Urothelium cell line (cell line): ENCODE results near the gene FSD1.
"Not testable (repeated sequence)": the region's sequence is repeated elsewhere in the genome, so short reads cannot be mapped to it uniquely, and the experiment has no call there.

Source experiments
- DNase-seq: peaks from one replicate; pipeline ENCODE4 v3.0.0; 2011; ENCODE audit warnings: low spot score, mixed read lengths
- FAIRE-seq: peaks from 2 replicates; lab custom pipeline; 2011; peaks lifted over from hg19 to GRCh38; lab: Jason Lieb, UNC

FSD1 gene

DNA sequence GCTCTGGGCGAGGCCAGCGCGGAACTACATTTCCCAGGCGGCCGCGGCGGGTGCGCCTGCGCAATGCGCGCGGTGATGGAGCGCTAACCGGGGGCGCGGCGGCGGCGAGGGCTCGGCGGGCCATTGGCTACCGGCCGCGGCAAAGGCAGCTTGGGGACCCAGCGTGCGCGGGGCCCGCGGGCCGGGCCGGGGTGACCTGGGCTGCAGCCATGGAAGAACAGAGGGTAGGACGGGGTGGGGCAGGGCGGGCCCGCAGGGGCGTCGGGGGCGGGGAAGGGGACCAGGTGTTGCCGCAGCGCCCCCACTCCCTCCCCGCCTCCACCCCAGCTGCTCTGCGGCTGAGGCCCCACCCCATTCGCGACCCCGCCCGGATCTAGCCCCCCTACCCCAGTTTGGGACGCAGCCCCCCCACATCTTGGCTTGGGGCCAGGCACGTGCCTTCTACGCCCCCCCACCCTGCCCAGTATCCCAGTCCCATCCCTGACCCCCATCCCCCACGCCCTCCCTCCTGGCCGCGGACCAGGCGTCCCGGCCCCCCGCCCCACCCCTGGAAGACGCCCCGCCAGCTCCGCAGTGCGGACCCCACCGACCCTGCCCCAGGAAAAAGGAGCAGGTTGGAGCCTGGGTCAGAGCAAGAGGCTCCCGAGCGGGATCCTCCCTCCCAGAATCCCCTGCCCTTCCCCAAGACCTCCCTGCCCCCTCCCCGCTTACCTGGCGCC is at the start of gene FSD1:
Gene FSD1 (plus strand): TSS at position 61 of the 719 bp plus-strand sequence. CDS start 149 bp downstream, at position 210.
- FAIRE-seq (no peak), DNase-seq (peak; percentile 92)

GRCh38 chr19:4256563-4256962 is 47.8 kb upstream of the FSD1 start:
- FAIRE-seq (no peak), DNase-seq (no peak)

DNA sequence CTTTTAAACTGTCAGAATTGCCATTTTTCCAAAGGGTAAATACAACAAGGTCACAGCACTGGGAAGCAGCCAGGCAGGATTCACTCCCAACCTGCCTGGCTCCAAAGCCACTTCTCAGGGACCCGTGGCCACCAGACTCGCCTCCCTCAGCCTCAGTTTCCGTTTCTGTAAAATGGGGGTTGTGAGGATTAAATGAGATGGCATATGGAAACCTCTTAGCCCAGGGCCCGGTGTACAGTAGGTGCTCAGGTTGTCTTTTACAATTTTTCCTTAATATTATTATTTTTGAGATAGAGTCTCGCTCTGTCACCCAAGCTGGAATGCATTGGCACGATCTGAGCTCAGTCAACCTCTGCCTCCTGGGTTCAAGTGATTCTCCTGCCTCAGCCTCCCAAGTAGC is 47.4 kb upstream of the FSD1 start:
- no peak for FAIRE-seq
- DNase-seq = no peak

DNA sequence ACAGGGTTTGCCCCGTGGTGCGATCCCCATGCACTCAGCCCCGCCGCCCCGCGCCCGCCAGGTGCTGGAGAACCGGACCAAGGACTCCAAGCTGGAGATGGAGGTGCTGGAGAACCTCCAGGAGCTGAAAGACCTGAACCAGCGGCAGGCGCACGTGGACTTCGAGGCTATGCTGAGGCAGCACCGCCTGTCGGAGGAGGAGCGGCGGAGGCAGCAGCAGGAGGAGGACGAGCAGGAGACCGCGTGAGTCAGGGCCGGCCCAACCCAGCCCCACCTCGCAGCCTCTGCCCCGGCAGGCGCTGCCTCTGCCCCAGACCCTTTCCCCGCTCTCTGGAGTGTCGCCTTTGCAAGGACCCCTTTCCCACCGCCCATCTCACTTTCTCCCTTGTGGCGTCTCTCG is 46.2 kb upstream of the FSD1 start:
- FAIRE-seq (no peak), DNase-seq (no peak)

DNA sequence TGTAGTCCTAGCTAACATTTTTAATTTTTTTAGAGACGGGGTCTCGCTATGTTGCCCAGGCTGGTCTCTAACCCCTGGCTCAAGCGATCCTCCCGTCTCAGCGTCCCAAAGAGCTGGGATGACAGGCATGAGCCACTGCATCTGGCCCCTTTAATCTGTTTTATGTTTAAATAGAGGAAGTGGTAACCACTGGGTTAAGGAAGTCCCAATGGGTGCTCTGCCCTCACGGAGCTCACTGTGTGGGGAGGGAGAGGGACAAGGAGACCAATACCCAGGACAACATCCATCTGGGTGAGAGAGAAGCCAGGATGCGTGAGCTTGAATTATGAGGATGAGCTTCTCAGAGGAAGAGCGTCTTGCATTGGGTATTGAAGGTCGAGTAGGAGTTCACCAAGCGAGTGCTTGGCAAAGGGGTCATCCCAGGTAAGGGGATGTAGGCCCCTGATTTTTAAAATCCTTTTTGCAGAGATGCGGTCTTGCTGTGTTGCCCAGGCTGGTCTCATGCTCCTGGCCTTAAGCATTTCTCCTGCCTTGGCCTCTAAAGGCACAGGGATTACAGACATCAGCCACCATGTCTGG is 43.7 kb upstream of the FSD1 start:
- DNase-seq (no peak), FAIRE-seq (no peak)

DNA sequence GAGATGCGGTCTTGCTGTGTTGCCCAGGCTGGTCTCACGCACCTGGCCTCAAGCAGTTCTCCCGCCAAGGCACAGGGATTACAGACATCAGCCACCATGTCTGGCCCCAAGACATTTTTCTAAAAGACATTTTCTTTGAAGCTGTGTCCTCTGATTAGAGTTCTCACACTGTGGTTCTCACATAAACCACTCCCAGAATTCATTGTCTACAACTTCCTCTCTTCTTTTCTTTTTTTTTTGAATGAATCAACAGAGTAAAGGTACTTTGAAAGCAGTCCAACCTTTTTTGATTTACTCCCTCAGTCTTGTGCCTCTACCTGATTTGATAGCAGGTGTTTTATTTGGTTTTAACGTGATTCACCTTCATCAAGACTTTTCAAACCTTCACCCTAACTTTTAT is 39.6 kb upstream of the FSD1 start:
- no peak for FAIRE-seq

DNA sequence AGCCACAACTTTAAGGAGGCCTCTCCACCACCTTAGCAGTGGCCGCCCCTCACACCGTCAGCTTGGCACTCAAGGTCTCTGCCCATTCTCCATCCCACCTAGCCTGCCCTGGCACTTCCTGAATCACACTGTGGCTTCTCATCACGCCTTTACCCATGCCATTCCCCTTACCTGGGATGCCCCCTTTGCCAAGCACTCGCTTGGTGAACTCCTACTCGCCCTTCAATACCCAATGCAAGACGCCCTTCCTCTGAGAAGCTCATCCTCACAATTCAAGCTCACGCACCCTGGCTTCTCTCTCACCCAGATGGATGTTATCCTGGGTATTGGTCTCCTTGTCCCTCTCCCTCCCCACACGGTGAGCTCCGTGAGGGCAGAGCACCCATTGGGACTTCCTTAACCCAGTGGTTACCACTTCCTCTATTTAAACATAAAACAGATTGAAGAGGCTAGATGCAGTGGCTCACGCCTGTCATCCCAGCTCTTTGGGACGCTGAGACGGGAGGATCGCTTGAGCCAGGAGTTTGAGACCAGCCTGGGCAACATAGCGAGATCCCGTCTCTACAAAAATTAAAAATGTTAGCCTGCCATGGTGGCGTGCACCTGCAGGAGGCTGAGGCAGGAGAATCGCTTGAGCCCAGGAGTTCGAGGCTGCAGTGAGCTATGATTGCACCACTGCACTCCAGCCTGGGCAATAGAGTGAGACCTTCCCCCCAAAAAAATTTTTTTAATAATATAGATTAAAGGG is 38.0 kb upstream of the FSD1 start:
- FAIRE-seq (no peak), DNase-seq (no peak)

More for the DNA sequence above, 39.6 kb upstream of the FSD1 start:
- DNase-seq = no peak

GRCh38 chr19:4267101-4267900 is 37.1 kb upstream of the FSD1 start:
- FAIRE-seq (no peak), DNase-seq (peak; percentile 49)

GRCh38 chr19:4267901-4268815 is 36.2 kb upstream of the FSD1 start:
- DNase-seq (no peak), FAIRE-seq (no peak)

DNA sequence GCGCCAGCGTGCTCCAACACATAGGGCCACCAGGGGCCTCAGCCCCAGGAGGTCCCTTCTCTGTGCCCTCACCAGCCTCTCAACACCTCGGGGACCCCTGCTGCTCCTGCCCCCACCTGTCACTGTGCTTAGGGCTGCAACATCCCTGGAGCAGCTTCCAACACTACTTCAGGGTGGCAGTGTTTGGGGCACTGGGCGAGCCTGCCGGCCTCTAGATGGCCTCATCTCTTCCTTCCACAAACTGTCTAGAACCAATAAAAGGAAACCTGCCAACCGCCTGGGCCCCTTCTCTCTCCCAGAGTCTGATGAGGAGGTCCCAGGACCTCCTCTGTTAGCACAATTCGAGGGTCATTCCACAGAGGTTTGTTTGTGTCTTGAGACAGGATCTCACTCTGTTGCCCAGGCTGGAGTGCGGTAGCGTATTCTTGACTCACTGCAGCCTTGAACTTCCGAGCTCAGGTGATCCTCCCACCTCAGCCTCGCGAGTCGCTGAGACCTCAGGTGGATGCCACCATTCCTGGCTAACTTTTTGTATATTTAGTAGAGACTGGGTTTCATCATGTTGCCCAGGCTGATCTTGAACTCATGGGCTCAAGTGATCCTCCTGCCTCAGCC is 35.5 kb upstream of the FSD1 start:
- DNase-seq (no peak), FAIRE-seq (no peak)

DNA sequence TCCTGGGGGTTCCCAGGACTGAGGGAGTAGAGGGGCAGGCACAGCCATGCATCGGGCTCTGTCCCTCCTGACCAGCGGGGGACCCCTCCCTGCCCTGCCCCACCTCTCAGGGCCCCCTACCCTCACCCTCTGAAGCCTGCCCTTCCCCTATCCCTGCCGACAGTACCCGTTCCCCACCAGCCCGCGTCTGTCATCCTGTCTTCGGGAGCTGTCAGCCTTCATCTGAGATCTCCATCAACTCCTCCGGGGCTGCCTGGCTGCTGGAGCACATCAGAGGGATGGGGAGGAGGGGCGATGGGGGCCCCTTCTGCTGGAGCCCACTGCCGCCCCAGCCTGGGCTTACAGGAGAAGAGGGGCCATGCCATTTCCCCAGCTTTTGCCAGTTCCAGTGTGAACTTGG is 31.5 kb upstream of the FSD1 start:
- DNase-seq = no peak

GRCh38 chr19:4274321-4274686 is 30.1 kb upstream of the FSD1 start:
- DNase-seq, FAIRE-seq: not testable (repeated sequence)

More for the DNA sequence above, 31.5 kb upstream of the FSD1 start:
- FAIRE-seq = no peak

GRCh38 chr19:4277191-4277696 is 27.2 kb upstream of the FSD1 start:
- no peak for DNase-seq
- no peak for FAIRE-seq

DNA sequence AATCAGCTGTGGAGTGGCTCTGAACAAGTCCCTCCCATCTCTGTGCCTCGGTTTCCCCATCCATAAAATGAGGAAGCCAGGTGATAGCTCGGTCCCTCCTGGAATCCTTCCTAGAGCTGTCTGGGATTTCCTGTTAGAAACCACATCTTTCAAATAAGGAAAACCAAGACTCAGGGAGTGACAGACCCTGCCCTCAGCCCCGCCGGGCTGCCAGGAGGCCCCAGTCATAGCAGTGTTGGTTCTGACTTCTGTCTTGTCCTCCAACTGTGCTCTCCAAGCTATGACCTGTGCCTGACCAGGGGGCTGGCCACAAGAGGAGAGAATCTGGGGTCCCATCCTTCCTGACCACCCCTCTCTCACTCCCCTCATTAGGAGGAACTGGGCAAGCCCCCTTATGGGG is 26.4 kb upstream of the FSD1 start:
- FAIRE-seq = no peak
- DNase-seq = no peak

DNA sequence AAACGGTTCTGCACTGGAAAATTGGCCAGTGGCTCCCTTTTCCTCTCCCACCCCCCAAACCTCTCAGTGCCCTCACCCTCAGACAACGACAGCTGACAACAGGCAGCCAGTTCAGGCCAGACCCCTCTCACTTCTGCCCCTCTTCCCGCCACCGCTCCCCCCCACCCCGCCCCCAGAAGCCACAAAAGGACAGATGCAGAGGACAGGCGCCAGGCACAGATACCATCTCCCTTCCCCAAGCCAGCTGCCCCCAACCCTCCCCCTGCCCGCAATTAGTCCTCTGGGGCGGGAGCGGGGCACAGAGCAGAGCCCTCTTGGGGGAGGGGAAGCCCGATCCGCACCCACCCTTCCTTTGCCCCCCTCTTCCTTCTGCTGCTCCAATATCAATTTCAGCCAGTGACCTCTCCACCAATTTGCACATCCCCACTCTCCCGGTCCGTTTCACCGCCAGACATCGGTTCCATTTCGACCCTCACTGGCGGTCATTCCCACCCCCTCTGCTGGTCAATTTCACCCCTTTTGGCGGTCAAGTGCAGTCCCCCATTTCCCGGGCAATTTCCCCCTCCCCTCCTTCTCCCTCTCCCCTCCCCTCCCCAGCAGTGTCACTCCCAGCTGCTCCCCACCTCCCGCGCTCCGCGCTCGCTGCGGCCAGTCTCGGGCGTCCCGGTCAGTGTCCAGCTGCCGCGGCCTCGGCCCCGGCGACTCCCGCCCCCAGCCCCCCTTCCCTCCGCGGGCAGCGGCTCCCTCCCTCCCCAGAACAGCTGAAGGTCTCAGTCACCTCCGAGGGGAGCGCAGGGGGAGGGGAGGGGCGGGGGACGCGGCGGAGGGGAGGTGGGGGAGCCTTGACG is 25.8 kb upstream of the FSD1 start, which contains the start of gene SHD:
Gene SHD (plus strand): TSS at position 848 of the 848 bp plus-strand sequence. CDS start 798 bp downstream, outside the sequence.
- FAIRE-seq (no peak), DNase-seq (no peak)

DNA sequence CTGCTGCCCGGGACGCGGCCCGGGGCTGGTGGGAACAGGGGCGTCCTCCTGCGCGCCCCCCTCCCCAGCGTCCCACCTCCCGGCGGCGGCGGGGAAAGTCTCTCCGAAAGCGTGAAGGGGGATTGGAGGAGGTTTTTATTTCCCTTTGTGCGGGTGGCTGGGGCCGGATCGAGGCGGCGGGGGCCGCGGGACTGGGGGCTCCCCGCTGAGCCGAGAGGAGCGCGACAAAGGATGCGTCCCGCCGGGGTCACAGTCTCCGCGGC is 25.2 kb upstream of the FSD1 start:
- FAIRE-seq (no peak), DNase-seq (no peak)

GRCh38 chr19:4279530-4280422 is 24.6 kb upstream of the FSD1 start:
- FAIRE-seq (no peak), DNase-seq (no peak)
